Liver (tissue), 9 donors: ENCODE results near the gene PRPSAP2. TPM values are rescaled to one million over a fixed set of nuclear protein-coding genes. Genes with fewer than 3 reads are reported as not detected.

Experiments
- DNase-seq: peaks from one replicate; pipeline ENCODE4 v3.0.0-alpha.2; 2017; ENCODE audit warnings: low spot score
- H3K27ac ChIP-seq, 2 donors: one replicate each; pipeline ENCODE4 v1.7.0; 2013; ENCODE audit warnings: inconsistent platforms in 2 of 2, low read length in 2 of 2, control low read depth in 1 of 2, low read depth in 1 of 2, mild to moderate bottlenecking in 1 of 2
- H3K27me3 ChIP-seq, 4 donors: one replicate each; pipeline versions ENCODE4 v1.6.1 to v1.7.0; 2013; ENCODE audit warnings: low read length in 3 of 4, inconsistent platforms in 1 of 4, mild to moderate bottlenecking in 1 of 4, moderate library complexity in 1 of 4; ENCODE audit not compliant: control insufficient read depth in 4 of 4, insufficient read depth in 4 of 4
- H3K36me3 ChIP-seq, 4 donors: one replicate each; pipeline versions ENCODE4 v1.6.1 to v1.7.0; 2013; ENCODE audit warnings: low read length in 3 of 4, mild to moderate bottlenecking in 3 of 4, low read depth in 1 of 4, moderate library complexity in 1 of 4; ENCODE audit not compliant: control insufficient read depth in 4 of 4, insufficient read depth in 3 of 4
- H3K4me1 ChIP-seq, 4 donors: one replicate each; pipeline versions ENCODE4 v1.6.1 to v1.7.0; 2013; ENCODE audit warnings: low read length in 3 of 4, mild to moderate bottlenecking in 3 of 4, moderate library complexity in 1 of 4; ENCODE audit not compliant: control insufficient read depth in 4 of 4, insufficient read depth in 4 of 4
- H3K4me3 ChIP-seq, 3 donors: one replicate each; pipeline versions ENCODE4 v1.6.1 to v1.7.0; 2013; ENCODE audit warnings: low read length in 3 of 3, control low read depth in 1 of 3, low read depth in 1 of 3, mild to moderate bottlenecking in 1 of 3
- H3K9ac ChIP-seq, 2 donors: one replicate each; pipeline ENCODE4 v1.7.0; 2013; ENCODE audit warnings: low read length in 2 of 2, mild to moderate bottlenecking in 2 of 2, moderate library complexity in 2 of 2, control low read depth in 1 of 2, low read depth in 1 of 2
- H3K9me3 ChIP-seq, 4 donors: one replicate each; pipeline versions ENCODE4 v1.6.1 to v1.7.0; 2013; ENCODE audit warnings: low read length in 3 of 4; ENCODE audit not compliant: control insufficient read depth in 4 of 4
- ATF3 ChIP-seq: IDR thresholded peaks from 2 replicates; pipeline ENCODE4 v1.6.1; 2016; ENCODE audit warnings: antibody characterized with exemption
- CTCF ChIP-seq: fragments of 150-350 bp; IDR thresholded peaks from 2 replicates; pipeline ENCODE4 v1.5.1; 2017; ENCODE audit warnings: improper control_type of control experiment, low read depth, low read length; ENCODE audit not compliant: missing input control
- EGR1 ChIP-seq, 2 donors: IDR thresholded peaks; 2 replicates each; pipeline ENCODE4 v1.6.1; 2016 to 2018; ENCODE audit warnings: antibody characterized with exemption in 2 of 2, low read depth in 2 of 2
- FOXA1 ChIP-seq: IDR thresholded peaks from 2 replicates; pipeline ENCODE4 v1.6.1; 2016; ENCODE audit warnings: antibody characterized with exemption
- FOXA2 ChIP-seq: IDR thresholded peaks from 2 replicates; pipeline ENCODE4 v1.6.1; 2016; ENCODE audit warnings: antibody characterized with exemption
- HNF4A ChIP-seq, 2 donors: conservative IDR thresholded peaks; 2 replicates each; pipeline ENCODE4 v1.6.1; 2016; ENCODE audit warnings: antibody characterized with exemption in 2 of 2, mild to moderate bottlenecking in 2 of 2
- HNF4G ChIP-seq: IDR thresholded peaks from 2 replicates; pipeline ENCODE4 v1.6.1; 2016; ENCODE audit warnings: antibody characterized with exemption
- NR2F2 ChIP-seq: IDR thresholded peaks from 2 replicates; pipeline ENCODE4 v1.6.1; 2016; ENCODE audit warnings: antibody characterized with exemption
- RAD21 ChIP-seq, 2 donors: IDR thresholded peaks; 2 replicates each; pipeline ENCODE4 v1.6.1; 2016; ENCODE audit warnings: antibody characterized with exemption in 2 of 2, mild to moderate bottlenecking in 2 of 2
- REST ChIP-seq: IDR thresholded peaks from 2 replicates; pipeline ENCODE4 v1.6.1; 2016; ENCODE audit warnings: antibody characterized with exemption, mild to moderate bottlenecking
- RXRA ChIP-seq, 2 donors: IDR thresholded peaks; 2 replicates each; pipeline ENCODE4 v1.6.1; 2017 to 2018; ENCODE audit warnings: antibody characterized with exemption in 2 of 2, mild to moderate bottlenecking in 1 of 2
- SP1 ChIP-seq: IDR thresholded peaks from 2 replicates; pipeline ENCODE4 v1.6.1; 2018; ENCODE audit warnings: antibody characterized with exemption, mild to moderate bottlenecking
- TAF1 ChIP-seq: conservative IDR thresholded peaks from 2 replicates; pipeline ENCODE4 v1.6.1; 2016; ENCODE audit warnings: antibody characterized with exemption, mild to moderate bottlenecking
- YY1 ChIP-seq: IDR thresholded peaks from 2 replicates; pipeline ENCODE4 v1.6.1; 2016; ENCODE audit warnings: antibody characterized with exemption, mild to moderate bottlenecking
- ZBTB33 ChIP-seq: IDR thresholded peaks from 2 replicates; pipeline ENCODE4 v1.6.1; 2016; ENCODE audit warnings: antibody characterized with exemption
- WGBS: extraction: QIAGEN DNeasy Blood & Tissue Kit; methylation state at CpG from one replicate; pipeline ENCODE4 v1.1.7; 2013; 5-methylcytosine and 5-hydroxymethylcytosine counted together
- polyA plus RNA-seq, 2 donors: library from polyadenylated mRNA; stranded (reverse) in 1 of 2; unstranded in 1 of 2; fragments of 200-250 nt in 1 of 2; fragments of >200 nt in 1 of 2; fragmentation: Nextera tagmentation in 1 of 2; extraction: Ambion mirVana in 1 of 2; gene quantifications; one replicate each; pipeline versions ENCODE4 v1.2.1 to v1.2.3, GENCODE V29; 2013 to 2015
- total RNA-seq, 2 donors: library from RNA; depleted of rRNA; stranded (reverse); fragments of >200 nt; gene quantifications; one replicate each; pipeline ENCODE4 v1.2.3, GENCODE V29; 2014
- donor health status: healthy.
- donor health status: healthy.
- donor health status: healthy.
- donor health status: healthy.
- donor health status: healthy.

PRPSAP2 gene
- total and polyA plus RNA-seq, 4 donors, result 10.2 to 31.4 (median 16.7) TPM

- Histone ChIP-seq H3K27me3 (no peaks in the 10 kb centered on the region), H3K36me3 (peaks cover 3 to 11% (median 6%) of the 10 kb centered on the region in 4 donors), H3K9me3 (no peaks in the 10 kb centered on the region), H3K4me1 (peaks cover 5 to 19% (median 9%) of the 10 kb centered on the region in 4 donors), H3K9ac (no peak overlapping the region), H3K4me3 (no peak overlapping the region), H3K27ac (no peak overlapping the region)
- 98% methylated on average over 1 of the region's 1 CpG for WGBS
- peak in 1 of 2 donors; percentile 17 for TF ChIP-seq HNF4A (conservative IDR thresholded peaks at IDR 0.05)
- TF ChIP-seq FOXA2, result peak; percentile 27
- TF ChIP-seq RAD21 (IDR thresholded peaks at IDR 0.05), result no peak
- no peak for TF ChIP-seq ATF3
- TF ChIP-seq REST, result no peak
- no peak for TF ChIP-seq FOXA1
- TF ChIP-seq RXRA (IDR thresholded peaks at IDR 0.05), result no peak
- TF ChIP-seq HNF4G, result no peak
- no peak for DNase-seq
These were observed 67.3 kb downstream of the PRPSAP2 start for GRCh38 chr17:18925187-18925586.

GRCh38 chr17:18928628-18929125, 70.7 kb downstream of the PRPSAP2 start:
- no peak overlapping the region for H3K9ac ChIP-seq
- H3K27ac ChIP-seq, result no peak overlapping the region
- no peaks in the 10 kb centered on the region for H3K9me3 ChIP-seq
- no peak overlapping the region for H3K4me3 ChIP-seq
- H3K27me3 ChIP-seq, result no peaks in the 10 kb centered on the region
- H3K4me1 ChIP-seq, result peaks cover 0 to 5% (median 2%) of the 10 kb centered on the region in 4 donors
- TF ChIP-seq SP1 (no peak), CTCF (no peak), FOXA2 (no peak), YY1 (no peak), RXRA (IDR thresholded peaks at IDR 0.05) (no peak), HNF4G (no peak), REST (no peak), TAF1 (no peak), ZBTB33 (no peak), HNF4A (conservative IDR thresholded peaks at IDR 0.05) (no peak), EGR1 (IDR thresholded peaks at IDR 0.05; ENCODE audit: low read depth in 2 of 2) (no peak), NR2F2 (no peak), ATF3 (no peak)
- DNase-seq, result no peak
- peaks cover 6 to 23% (median 15%) of the 10 kb centered on the region in 4 donors for H3K36me3 ChIP-seq
- 95% methylated on average over 9 of the region's 9 CpGs for WGBS
